Measurements from ENCODE around the gene MREG.
"Not testable (repeated sequence)": the region's sequence is repeated elsewhere in the genome, so short reads cannot be mapped to it uniquely, and the experiment has no call there.

The MREG gene

DNA sequence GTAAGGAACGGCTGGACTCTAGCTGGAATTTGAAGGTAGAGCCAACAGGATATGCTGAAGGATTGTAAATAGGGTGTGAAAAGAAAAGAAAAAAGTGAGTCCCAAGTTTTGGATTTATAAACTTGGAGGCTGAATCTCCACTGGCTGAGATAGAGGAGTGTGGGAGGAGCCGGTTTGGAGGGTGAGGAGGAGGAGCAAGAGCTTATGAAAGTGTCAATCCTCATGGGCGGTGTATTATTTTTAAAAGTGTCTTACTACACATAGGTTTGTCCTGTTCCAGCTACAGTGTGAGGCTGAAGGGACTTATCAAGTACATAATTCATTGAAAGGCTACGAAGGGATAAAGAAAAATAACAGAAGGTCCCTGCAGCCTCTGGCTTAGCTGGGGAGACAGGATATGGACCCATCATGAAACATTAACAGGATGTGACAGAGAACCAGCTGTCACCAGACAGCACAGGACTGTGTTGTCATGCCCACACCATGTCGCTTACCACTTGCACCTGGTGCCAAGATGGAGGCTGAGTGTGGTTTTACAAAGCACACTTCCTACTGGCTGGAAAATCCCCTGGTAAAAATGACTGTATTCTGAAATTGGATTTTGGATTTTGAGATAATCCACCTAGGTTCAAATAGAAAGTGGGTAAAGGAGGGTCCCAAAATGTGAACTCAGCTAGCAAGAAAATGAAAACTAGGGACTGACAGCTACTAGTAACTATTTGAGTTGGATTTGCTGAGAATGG is 2.5 kb upstream of the MREG start:
- no peak overlapping the region for H3K4me3 ChIP-seq (ENCODE audit: low read depth, low read length)
- TF ChIP-seq, protein P1, sequence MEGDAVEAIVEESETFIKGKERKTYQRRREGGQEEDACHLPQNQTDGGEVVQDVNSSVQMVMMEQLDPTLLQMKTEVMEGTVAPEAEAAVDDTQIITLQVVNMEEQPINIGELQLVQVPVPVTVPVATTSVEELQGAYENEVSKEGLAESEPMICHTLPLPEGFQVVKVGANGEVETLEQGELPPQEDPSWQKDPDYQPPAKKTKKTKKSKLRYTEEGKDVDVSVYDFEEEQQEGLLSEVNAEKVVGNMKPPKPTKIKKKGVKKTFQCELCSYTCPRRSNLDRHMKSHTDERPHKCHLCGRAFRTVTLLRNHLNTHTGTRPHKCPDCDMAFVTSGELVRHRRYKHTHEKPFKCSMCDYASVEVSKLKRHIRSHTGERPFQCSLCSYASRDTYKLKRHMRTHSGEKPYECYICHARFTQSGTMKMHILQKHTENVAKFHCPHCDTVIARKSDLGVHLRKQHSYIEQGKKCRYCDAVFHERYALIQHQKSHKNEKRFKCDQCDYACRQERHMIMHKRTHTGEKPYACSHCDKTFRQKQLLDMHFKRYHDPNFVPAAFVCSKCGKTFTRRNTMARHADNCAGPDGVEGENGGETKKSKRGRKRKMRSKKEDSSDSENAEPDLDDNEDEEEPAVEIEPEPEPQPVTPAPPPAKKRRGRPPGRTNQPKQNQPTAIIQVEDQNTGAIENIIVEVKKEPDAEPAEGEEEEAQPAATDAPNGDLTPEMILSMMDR (IDR thresholded peaks at IDR 0.05; ENCODE audit: insufficient read depth, low read length, missing control alignments): no peak
- no peak for DNase-seq (ENCODE audit: low read depth, low spot score)
- ChIA-PET CTCF (interaction anchor here (0.8 to 6.0 kb wide), 7 partner anchors 8 to 72 kb away, joined by 3 to 101 read pairs (median 11); no protein-coding TSS in a partner anchor), POLR2A (interaction anchor here (0.6 kb wide), 1 partner anchor 547 kb away, joined by 3 read pairs; no protein-coding TSS in a partner anchor)

DNA sequence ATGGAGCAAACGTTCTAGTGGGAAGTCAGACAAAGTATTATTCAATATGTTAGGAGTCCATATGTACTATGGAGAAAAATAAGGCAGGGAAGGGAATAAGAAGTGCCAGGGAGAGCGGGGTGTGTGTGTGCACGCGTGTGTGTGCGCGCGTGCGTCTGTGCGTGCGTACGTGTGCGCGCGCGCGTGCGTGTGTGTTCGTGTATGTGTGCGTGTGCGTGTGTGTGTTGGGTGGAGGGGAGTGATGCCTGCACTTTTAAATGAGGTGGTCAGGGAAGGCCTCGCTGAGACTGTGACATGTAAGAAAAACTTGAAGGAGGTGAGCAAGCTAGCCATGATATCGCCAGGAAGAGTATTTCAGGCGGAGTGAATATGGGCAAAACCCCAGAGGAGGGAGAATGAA is 1.6 kb upstream of the MREG start:
- TF ChIP-seq, protein P1 (IDR thresholded peaks at IDR 0.05; ENCODE audit: insufficient read depth, low read length, missing control alignments): no peak
- ChIA-PET CTCF (interaction anchor here (0.8 to 6.0 kb wide), 5 partner anchors 9 to 65 kb away, joined by 3 to 101 read pairs (median 18); no protein-coding TSS in a partner anchor), POLR2A (no interaction called here)
- H3K4me3 ChIP-seq (ENCODE audit: low read depth, low read length): no peak overlapping the region
- DNase-seq (ENCODE audit: low read depth, low spot score): no peak

DNA sequence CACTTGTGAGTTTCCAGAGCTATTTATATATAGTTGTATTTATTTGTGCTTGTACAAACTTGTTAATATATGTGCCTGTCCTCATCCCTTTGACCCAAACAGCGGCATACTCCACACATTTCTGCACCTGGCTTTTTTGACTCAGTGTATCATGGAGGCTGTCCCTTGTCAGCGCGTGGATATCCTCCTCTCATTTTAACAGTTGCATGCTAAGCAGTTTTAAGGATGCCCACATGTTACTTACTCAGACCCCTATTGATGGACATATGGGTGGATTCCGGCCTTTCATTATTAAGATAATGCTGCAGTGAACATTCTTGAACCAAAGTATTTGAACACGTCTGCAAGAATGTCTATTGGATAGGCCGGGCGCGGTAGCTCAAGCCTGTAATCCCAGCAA is 655 bp upstream of the MREG start:
- ChIA-PET CTCF (interaction anchor here (0.7 to 6.0 kb wide), 10 partner anchors 9 to 48 kb away, joined by 3 to 101 read pairs (median 4); no protein-coding TSS in a partner anchor), POLR2A (no interaction called here)
- TF ChIP-seq, protein P1 (IDR thresholded peaks at IDR 0.05; ENCODE audit: insufficient read depth, low read length, missing control alignments): no peak
- no peak overlapping the region for H3K4me3 ChIP-seq (ENCODE audit: low read depth, low read length)
- no peak for DNase-seq (ENCODE audit: low read depth, low spot score)

DNA sequence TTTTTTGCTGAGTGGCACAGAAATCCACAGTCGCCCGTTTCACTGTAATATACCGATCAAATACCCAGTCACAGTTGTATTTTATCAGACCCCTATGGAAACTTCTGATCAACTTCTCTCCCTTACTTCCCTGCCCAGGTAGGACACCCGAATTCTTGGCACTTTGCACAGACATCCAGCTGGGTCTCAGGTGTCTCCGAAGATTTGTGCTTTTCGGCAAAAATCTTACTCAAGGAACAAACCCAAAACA is 596 bp downstream of the MREG start:
- DNase-seq (ENCODE audit: low read depth, low spot score): no peak
- CTCF ChIA-PET: interaction anchor here (1.2 to 6.0 kb wide), 5 partner anchors 11 to 65 kb away, joined by 3 to 101 read pairs (median 12); no protein-coding TSS in a partner anchor
- TF ChIP-seq, protein P1 (IDR thresholded peaks at IDR 0.05; ENCODE audit: insufficient read depth, low read length, missing control alignments): no peak
- POLR2A ChIA-PET: no interaction called here
- H3K4me3 ChIP-seq (ENCODE audit: low read depth, low read length): peak overlapping the region; percentile 70

DNA sequence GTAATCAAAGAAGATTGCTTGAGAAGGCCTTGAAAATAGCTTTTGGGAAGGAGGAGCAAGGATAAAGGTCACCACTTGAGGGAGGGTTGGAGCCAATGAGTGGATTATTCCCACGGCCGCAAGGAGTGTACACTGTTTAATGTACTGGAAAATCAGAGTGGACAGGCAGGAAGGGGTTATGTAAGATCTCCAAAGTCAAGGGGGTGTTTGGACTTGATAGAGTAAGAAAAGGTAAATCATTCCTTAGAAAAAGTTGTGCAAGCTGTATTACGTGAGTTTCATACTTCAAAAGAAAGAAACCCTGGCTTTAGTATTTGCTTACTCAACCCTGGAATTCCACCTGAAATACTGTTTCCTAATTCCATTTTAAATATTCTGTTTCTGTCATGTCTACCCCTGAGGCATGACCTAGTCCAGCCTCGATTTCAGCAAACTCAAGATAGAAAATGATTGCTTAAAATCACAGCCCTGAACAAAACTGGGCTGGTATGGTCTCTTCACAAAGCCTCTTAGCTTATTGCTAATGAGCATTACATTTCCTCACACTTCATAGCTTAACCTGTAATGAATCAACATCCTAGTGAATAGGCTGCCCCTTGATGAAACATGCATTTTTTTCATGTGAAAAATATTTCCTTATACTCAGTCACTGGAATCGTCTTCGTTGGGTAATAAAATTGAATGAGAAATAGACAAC is 1.1 kb downstream of the MREG start:
- H3K4me3 ChIP-seq (ENCODE audit: low read depth, low read length): peak overlapping the region; percentile 70
- POLR2A ChIA-PET: no interaction called here
- CTCF ChIA-PET: interaction anchor here (0.9 to 6.0 kb wide), 8 partner anchors 11 to 81 kb away, joined by 3 to 101 read pairs (median 6); no protein-coding TSS in a partner anchor
- TF ChIP-seq, protein P1 (IDR thresholded peaks at IDR 0.05; ENCODE audit: insufficient read depth, low read length, missing control alignments): no peak
- no peak for DNase-seq (ENCODE audit: low read depth, low spot score)

DNA sequence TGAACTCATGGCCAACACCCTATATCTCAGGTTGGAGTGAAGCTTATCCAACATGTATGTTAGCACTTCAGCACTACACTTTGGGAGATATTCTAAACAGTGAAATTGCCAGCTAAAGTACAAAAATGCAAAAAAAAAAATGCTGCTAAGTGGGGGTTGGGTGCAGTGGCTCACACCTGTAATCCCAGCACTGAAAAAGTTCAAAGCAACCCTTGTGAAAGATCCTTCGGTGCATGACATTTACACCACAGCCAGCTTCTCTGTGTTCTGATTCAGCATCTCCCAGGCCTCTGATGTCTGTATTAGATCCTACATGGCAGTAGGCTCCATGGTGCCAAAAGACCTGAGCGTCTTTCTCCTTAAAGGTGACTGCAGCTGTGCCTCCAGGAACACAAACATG is 4.1 kb downstream of the MREG start:
- DNase-seq (ENCODE audit: low read depth, low spot score); H3K4me3 ChIP-seq (ENCODE audit: low read depth, low read length); POLR2A ChIA-PET: not testable (repeated sequence)
- CTCF ChIA-PET: interaction anchor here (1.9 to 2.4 kb wide), 3 partner anchors 9 to 59 kb away, joined by 6 to 7 read pairs (median 6); no protein-coding TSS in a partner anchor
